Activated T-cell treated with anti-CD3 and anti-CD28 coated beads for 4 hours (primary cell): Measurements from ENCODE around the gene PGGHG.

Source experiments
- DNase-seq: peaks from one replicate; pipeline ENCODE4 v3.0.0-alpha.2; 2020

Gene PGGHG

DNA sequence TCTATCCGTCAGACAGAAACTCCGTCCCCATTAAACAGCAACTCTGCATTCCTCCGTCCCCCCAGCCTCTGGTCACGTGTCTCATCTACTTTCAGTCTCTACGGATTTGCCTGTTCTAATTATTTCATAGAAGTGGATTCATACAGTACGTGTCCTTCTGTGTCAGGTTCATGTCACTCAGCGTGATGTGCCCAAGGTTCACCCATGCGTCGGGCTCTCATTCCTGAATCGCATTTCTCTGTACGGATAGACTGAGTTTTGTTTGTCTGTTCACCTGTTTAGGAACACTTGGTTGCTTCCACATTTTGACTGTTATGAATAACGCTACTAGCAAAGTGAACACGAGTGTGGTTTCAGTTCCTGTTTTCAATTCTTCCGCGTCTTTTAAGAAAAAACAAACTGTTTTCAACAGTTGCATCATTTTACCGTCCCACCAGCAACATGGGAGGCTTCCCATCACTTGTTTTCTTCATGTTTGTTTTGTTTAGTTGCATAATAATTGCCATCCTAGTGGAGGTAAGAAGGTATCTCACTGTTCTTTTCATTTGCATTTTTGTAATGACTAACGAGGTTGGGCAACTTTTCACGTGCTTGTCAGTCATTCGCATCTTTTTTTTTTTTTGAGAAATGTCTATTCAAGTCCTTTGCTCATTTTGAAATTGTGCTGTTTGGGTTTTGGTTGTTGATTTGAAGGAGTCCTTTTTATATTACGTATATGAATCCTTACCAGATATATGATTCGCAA, 19.6 kb upstream of the PGGHG start:
- DNase-seq: no peak

- DNase-seq: no peak
These were observed 18.2 kb upstream of the PGGHG start for GRCh38 chr11:270451-271318.

GRCh38 chr11:271319-271715, 17.6 kb upstream of the PGGHG start:
- no peak for DNase-seq

DNA sequence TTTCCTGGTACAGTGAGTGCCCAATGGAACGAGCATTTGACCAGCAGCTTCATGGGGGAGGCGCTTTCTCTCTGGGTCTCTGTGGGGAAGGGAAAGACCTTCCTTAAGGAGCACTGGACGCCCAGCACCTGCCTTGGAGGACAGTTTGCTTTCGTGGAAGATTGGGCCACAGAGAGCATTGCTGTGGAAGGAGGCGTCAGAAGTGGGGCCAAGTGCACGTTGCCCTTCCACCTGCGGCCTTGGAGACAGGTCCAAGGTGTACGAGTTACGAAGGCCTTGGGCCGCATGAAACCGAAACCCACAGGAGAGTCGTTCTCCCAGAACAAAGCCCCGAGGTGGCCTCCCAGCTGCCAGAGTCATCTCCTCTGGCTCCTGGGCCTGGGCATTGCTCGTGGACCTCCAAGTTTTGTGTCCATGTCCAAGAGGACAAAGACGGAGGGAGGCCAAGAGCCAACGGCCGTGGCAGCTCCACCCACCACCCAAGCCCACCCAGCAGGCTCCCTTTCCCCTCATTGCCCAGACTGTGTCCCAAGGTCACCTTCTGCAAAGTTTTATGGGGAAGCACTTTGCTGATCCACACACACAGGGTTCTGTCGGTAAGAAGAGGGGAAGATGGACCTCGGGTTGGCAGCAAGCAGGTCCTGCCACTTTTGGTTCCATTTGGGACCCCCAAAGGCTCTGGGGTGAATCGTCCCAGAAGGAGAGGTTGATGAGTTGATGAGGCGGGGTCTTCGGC, 16.6 kb upstream of the PGGHG start:
- DNase-seq: no peak

- no peak for DNase-seq
These were observed 16.1 kb upstream of the PGGHG start for GRCh38 chr11:272931-273198.

GRCh38 chr11:276219-276618, 12.7 kb upstream of the PGGHG start:
- no peak for DNase-seq

GRCh38 chr11:278001-278951, 10.7 kb upstream of the PGGHG start, which contains the start of gene NLRP6:
Gene NLRP6, plus strand, starts transcription at chr11:278407. Its CDS starts 163 bp downstream, at chr11:278570.
- no peak for DNase-seq

GRCh38 chr11:279040-279965, 9.6 kb upstream of the PGGHG start:
- no peak for DNase-seq

DNA sequence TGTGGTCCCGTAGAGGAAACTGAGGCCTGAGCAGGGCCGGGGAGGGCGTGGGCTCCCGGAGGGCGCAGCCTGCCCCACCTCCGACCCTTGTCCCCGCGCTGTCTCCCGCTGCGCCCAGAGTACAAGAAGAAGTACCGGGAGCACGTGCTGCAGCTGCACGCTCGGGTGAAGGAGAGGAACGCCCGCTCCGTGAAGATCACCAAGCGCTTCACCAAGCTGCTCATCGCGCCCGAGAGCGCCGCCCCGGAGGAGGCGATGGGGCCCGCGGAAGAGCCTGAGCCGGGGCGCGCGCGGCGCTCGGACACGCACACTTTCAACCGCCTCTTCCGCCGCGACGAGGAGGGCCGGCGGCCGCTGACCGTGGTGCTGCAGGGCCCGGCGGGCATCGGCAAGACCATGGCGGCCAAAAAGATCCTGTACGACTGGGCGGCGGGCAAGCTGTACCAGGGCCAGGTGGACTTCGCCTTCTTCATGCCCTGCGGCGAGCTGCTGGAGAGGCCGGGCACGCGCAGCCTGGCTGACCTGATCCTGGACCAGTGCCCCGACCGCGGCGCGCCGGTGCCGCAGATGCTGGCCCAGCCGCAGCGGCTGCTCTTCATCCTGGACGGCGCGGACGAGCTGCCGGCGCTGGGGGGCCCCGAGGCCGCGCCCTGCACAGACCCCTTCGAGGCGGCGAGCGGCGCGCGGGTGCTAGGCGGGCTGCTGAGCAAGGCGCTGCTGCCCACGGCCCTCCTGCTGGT, 8.8 kb upstream of the PGGHG start:
- DNase-seq: no peak

GRCh38 chr11:280706-281485, 8.0 kb upstream of the PGGHG start:
- DNase-seq: no peak

- no peak for DNase-seq
These were observed 7.3 kb upstream of the PGGHG start for GRCh38 chr11:281486-282161.

- DNase-seq: no peak
These were observed 6.8 kb upstream of the PGGHG start for GRCh38 chr11:282171-282570.

DNA sequence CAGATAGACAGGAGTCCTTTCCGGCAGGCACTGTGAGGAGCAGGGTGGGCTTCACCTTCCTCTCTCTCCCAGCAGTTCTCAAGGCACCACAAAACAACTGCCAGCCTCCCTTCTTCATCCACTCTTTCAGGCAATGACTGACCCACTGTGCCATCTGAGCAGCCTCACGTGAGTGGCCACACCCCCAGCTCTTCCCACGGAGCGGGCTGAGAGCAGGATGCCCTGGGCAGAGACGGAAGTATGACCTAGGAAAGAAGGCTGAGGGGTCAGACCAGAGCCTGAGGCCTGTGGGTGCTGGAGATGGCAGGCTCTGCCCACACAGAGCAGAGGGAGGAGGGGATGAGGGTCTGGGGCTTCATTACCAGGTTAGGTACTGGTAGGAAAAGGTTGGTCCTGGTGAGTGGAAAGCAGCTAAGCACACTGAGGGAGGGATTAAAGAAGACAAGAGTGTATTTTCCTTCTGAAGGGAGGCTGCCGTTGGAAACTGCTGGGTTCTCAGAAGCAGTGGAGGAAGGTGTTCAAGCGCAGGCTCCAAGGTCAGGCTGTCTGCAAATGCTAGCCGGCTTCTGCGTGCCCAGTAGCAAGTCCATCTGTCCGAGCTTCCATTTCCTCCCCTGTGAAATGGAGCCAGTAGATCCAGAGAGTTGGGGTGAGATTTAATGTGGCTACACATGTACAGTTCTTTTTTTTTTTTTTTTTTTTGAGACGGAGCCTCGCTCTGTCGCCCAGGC, 6.1 kb upstream of the PGGHG start:
- no peak for DNase-seq

DNA sequence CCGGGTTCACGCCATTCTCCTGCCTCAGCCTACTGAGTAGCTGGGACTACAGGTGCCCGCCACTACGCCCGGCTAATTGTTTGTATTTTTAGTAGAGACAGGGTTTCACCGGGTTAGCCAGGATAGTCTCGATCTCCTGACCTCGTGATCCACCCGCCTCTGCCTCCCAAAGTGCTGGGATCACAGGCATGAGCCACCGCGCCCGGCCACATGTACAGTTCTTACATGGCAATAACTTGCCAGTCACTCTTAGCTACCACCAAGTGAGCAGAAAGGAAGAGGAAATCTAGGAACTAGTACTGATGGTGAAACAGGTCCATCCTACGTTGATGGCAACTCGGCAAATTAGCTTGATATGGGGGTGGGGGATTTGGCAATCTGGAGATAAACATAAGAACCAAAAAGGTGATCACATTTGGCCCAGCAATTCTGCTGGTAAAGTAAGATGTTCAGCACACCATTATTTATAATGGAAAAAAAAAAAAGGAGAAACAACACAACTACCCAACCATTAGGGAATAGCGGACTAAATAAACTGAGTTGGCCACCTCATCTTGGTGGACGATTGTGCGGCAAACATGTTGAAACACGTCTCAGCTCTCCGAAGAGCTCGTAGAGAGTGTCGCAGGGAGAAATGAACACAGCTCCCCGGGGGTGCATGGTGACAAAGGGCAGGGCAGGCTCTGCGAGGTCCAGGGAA, 5.4 kb upstream of the PGGHG start:
- no peak for DNase-seq

DNA sequence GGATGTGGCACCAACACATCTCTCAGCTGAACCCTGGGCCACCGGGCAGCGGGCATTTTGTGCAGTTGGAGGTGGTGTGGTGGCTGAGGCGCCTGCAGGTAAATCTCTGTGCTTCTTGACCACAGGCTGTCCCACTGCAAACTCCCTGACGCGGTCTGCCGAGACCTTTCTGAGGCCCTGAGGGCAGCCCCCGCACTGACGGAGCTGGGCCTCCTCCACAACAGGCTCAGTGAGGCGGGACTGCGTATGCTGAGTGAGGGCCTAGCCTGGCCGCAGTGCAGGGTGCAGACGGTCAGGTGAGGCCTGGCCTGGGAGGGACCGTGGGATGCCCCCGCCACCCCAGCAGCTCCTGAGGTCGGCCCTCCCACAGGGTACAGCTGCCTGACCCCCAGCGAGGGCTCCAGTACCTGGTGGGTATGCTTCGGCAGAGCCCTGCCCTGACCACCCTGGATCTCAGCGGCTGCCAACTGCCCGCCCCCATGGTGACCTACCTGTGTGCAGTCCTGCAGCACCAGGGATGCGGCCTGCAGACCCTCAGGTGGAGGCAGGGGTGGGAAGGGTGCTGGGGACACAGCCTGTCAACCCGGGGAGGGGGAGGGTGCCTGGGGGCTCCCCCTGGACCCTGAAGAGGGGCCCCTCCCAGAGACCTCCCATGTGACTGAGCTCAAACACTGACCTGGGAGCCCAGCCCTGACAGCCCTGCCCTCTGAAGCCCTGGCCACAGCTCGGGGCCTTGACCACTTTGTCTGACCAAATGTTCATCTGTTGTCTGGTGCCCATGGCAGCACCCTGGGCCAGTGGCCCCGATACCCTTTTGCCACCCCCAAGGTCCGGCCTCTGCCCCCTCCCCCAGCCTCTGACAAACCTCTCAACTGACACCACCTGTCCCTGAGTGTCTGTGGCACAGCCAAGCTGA, 4.6 kb upstream of the PGGHG start:
- DNase-seq: no peak

- no peak for DNase-seq
These were observed 3.7 kb upstream of the PGGHG start for GRCh38 chr11:285021-285893.
